Lower leg skin (tissue), 3 donors: ENCODE measurements around the gene CDC20.

Experiments used
- CTCF ChIP-seq, 3 donors: fragments of 450-650 bp; IDR thresholded peaks; one replicate each; pipeline ENCODE4 v1.5.1; 2016; ENCODE audit warnings: antibody characterized with exemption in 3 of 3, mild to moderate bottlenecking in 3 of 3, moderate library complexity in 2 of 3
- POLR2A ChIP-seq, 2 donors: fragments of 450-650 bp; IDR thresholded peaks; one replicate each; pipeline ENCODE4 v1.6.1; 2016 to 2017; ENCODE audit warnings: antibody characterized with exemption in 2 of 2, mild to moderate bottlenecking in 1 of 2, moderate library complexity in 1 of 2

GRCh38 chr1:43349594-43350306, 9.0 kb upstream of the CDC20 start:
- TF ChIP-seq CTCF (IDR thresholded peaks at IDR 0.05) = no peak
- TF ChIP-seq POLR2A (IDR thresholded peaks at IDR 0.05) = no peak
